ENCODE data around the gene ARSJ.
"Not testable (repeated sequence)": the region's sequence is repeated elsewhere in the genome, so short reads cannot be mapped to it uniquely, and the experiment has no call there.

Gene ARSJ

DNA sequence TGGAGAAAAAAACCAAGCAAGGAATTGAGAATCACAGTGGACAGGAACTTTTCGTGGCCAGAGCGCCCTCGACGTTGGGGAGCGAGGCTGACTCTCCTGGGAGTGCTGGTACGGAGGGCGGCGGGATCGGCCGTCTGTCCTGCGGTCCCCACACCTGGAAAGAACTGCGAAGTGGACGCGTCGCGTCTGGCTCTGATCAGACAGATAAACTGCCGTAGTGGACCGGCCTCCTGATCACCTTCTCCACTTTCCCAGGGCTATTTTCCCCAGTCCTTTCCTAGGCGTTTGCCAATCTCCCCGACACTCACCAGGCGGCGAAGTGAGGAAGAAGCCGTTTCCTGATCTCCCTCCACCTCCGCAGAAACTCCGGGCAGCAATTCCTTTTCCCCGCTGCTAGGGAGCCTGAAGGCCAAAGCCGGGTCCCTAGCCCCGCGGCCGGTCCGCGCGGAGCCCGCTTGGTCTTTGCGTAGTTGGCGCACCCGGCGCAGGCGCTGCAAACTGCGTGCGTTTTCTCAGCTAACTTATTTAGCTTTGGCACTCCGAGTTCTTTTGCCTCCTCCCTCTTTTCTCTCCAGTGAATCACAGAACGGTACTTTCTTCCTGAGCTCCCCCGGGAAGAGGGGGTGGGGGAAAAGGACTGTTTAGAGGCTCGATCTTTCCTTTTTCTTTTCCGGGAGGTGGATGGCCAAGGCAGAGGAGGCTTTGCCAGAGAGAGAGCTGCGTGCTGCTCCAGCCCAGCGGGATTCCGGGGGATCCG, at the start of gene ARSJ:
ARSJ (minus strand) TSS at position 500 of the 757 bp plus-strand sequence. CDS start 813 bp downstream, outside the sequence.
- DNase-seq (ENCODE audit: low spot score), result no peak

GRCh38 chr4:114028071-114028470, 48.6 kb upstream of the ARSJ start:
- DNase-seq (ENCODE audit: low spot score), result peak; percentile 7

- DNase-seq (ENCODE audit: low spot score), result no peak
These were observed 48.1 kb upstream of the ARSJ start for GRCh38 chr4:114027596-114027995.

- DNase-seq (ENCODE audit: low spot score), result no peak
These were observed 47.0 kb upstream of the ARSJ start for GRCh38 chr4:114026447-114026846.

DNA sequence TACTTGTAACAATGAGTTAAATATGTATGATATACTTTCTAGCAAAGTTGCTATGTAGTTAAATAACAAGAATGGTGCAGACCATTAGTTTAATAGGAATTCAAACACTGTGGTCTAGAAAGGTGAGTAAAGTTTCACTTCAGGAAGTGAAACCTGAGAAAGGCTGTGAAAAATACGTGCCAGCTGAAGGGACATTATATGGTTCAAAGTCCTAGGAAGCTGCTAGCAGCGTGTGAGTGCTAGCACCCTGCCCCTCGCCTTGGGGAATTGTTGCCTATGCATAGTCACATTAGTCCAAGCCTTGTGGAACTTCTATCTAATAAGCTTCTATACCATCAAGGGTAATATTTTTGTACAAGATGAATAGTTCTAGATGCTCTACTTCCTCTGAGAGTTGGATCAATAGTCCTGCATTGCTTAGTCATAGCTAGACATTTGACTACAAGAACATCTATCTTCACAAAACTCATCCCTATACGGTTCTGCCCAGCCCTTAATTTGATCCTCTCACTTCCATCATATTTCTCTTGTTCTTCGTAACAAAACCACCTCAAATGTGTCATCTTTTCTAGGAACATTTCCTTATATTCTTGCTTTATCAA, 45.8 kb upstream of the ARSJ start:
- no peak for DNase-seq (ENCODE audit: low spot score)

DNA sequence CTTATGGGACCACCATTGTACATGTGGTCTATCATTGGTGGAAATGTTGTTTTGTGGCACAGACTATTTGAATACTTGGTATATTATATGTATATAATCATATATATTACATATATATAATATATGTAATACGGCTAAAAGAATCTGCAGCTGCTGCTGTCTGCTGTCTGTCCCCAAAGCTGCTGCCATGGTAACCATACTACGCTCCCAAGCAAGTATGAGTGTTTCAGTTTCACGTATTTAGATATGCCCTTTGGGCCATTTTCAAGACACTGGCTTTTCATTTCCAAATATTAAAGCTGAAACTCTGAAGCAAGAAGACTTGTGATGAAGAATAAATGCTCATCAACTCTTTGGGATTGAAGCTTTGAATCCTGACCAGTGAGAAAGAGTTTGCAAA, 42.0 kb upstream of the ARSJ start:
- no peak for DNase-seq (ENCODE audit: low spot score)

GRCh38 chr4:114019969-114020358, 40.5 kb upstream of the ARSJ start:
- no peak for DNase-seq (ENCODE audit: low spot score)

- no peak for DNase-seq (ENCODE audit: low spot score)
These were observed 40.0 kb upstream of the ARSJ start for GRCh38 chr4:114019276-114019968.

GRCh38 chr4:114017120-114017917, 37.9 kb upstream of the ARSJ start:
- DNase-seq (ENCODE audit: low spot score), result no peak

- DNase-seq (ENCODE audit: low spot score), result peak; percentile 94
These were observed 36.0 kb upstream of the ARSJ start for GRCh38 chr4:114015444-114015899.

DNA sequence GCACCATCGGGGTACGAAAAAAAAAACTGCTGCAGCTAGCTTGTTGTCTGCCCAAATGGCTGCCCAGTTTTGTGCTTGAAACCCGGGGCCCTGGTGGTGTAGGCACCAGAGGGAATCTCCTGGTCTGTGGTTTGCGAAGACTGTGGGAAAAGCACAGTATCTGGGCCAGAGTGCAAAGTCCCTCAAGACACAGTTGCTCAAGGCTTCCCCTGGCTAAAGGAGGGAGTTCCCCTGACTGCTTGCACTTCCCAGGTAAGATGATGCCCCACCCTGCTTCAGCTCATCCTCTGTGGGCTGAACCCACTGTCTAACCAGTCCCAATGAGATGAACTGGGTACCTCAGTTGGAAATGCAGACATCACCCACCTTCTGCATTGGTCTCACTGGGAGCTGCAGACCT, 33.8 kb upstream of the ARSJ start:
- DNase-seq (ENCODE audit: low spot score), result not testable (repeated sequence)

DNA sequence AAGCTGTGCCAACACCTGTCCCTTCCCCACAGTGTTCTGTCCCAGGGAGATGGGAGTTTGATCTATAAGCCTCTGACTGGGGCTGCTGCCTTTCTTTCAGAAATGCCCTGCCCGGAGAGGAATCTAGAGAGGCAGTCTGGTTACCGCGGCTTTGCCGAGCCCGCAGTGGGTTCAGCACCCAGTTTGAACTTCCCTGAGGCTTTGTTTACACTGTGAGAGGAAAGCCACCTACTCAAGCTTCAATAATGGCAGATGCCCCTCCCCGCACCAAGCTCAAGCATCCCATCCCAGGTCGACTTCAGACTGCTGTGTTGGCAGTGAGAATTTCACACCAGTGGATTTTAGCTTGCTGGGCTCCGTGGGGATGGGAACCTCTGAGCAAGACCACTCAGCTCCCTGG, 33.3 kb upstream of the ARSJ start:
- DNase-seq (ENCODE audit: low spot score), result no peak

DNA sequence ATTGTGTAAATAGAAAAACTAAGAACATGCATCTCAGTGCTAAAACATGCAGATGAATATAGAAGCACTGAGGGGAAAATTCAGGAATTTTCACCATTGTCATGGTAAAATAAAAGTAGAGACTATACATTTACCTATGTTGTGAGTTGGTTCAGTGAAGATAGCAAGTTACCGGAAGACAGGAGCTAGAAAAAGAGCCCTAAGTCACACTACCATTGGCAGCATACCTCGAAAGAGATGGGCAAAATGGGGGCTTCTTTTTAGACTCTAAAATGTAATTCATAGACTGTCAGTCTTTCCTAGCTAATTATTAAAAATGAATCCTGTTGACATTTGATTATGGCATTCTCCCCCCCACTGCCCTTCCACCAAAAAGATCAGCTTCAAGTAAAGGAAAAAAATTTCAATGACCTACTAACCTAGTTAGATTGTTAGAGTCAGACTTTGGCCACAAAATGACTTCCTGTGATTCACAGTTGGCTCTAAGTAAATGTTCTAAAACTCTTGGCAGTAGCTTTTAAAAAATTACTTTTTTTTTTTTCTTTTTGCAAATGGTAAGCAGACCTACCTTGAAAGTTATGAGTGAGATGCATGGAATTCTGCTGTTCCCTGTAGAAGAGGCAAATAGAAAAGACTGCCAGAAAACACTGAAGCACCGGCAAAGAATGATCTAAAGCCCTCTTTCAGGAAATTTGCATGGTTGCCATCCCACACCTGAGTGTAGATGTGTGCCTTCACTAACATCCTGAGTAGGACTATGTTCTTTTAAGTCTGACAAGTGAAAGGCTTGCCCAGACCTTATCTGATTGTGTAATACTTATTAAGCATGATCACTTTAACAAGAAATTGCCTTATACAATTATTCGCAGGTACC, 26.4 kb upstream of the ARSJ start:
- peak; percentile 47 for DNase-seq (ENCODE audit: low spot score)

- not testable (repeated sequence) for DNase-seq (ENCODE audit: low spot score)
These were observed 25.2 kb upstream of the ARSJ start for GRCh38 chr4:114004483-114005226.

DNA sequence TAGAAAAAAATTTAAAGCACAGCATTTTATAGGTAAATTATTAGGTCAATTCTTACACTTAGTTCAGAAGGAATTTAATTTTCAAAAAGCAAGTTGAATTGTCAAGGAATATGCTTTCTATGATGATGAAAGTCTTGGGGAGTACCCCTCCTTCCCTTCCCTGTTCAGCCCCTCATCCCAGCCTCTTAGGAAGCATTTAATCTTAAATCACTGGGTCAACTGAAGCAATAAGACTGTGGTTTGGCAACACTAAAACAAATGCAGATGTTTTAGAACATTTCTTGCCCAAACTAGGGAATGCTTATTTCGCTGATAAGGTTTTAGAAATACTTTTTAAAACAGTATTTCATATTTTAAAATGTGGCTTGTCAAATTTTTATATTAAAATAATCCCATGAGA, 19.1 kb upstream of the ARSJ start:
- no peak for DNase-seq (ENCODE audit: low spot score)

GRCh38 chr4:113998079-113998478, 18.6 kb upstream of the ARSJ start:
- no peak for DNase-seq (ENCODE audit: low spot score)

DNA sequence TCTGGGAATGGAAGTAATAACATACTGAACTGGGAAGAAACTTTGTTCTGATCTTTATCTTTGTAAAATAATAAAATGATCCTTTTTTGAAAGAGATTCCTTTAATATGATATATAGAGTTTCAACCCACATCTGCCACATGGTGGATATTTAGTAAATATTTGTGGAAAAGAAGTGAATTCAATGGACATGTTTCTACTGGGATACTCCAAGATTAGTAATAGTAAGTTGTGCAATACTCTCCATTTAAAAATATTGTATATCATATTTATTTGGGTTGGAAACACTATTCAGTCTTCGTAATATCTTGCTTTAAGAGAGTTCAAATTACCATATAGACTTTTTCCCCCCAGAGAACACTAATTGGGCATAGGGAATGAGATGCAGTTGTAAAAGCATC, 17.8 kb upstream of the ARSJ start:
- DNase-seq (ENCODE audit: low spot score), result no peak

- DNase-seq (ENCODE audit: low spot score), result no peak
These were observed 17.2 kb upstream of the ARSJ start for GRCh38 chr4:113996599-113997177.

- no peak for DNase-seq (ENCODE audit: low spot score)
These were observed 14.4 kb upstream of the ARSJ start for GRCh38 chr4:113993887-113994286.

DNA sequence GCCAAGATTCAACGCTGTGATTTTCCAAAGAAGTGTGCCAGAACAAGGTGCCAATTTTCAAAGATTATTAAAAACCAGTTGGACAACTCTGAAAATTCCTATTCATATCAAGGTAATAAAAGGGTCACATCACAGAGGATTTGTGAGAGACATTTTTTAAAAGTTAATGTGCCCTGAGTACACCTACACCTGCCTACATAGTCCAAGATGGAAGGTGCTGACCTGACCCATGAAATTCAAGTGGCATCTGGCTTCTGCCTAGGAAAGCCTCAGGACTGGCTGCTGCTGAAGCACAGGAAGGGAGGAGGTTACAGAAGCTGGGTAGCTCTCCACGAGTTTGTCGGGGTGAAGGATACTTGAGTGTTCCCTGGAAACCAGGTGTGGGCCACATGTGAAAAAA, 11.4 kb upstream of the ARSJ start:
- no peak for DNase-seq (ENCODE audit: low spot score)

Measured in kidney capillary endothelial cell (primary cell).